ENCODE results near the gene AOC2. TPM values are rescaled to one million over a fixed set of nuclear protein-coding genes. Genes with fewer than 3 reads are reported as not detected.

The AOC2 gene
- 10.5 TPM for total RNA-seq
- long read RNA-seq, transcript AOC2-202 (4 exons, 2,572 nt), result minor isoform, 8 of 23 reads
- long read RNA-seq, transcript AOC2-201 (4 exons, 2,657 nt), result major isoform, 15 of 23 reads
- long read RNA-seq, partial matches to known transcripts, result 0 of 23 reads
- long read RNA-seq, other reads (novel, unspliced or antisense), result 0 of 23 reads

GRCh38 chr17:42844271-42844670, at the start of gene AOC2:
AOC2 (plus strand) TSS chr17:42844580; CDS start chr17:42844627, 47 bp downstream.
- DNase-seq (ENCODE audit: low spot score), result no peak

- no peak for DNase-seq (ENCODE audit: low spot score)
These were observed 49.3 kb upstream of the AOC2 start for GRCh38 chr17:42795061-42795460.

GRCh38 chr17:42795465-42795864, 48.9 kb upstream of the AOC2 start:
- DNase-seq (ENCODE audit: low spot score), result no peak

- no peak for DNase-seq (ENCODE audit: low spot score)
These were observed 48.2 kb upstream of the AOC2 start for GRCh38 chr17:42796066-42796758.

- DNase-seq (ENCODE audit: low spot score), result no peak
These were observed 47.0 kb upstream of the AOC2 start for GRCh38 chr17:42797067-42798007.

- DNase-seq (ENCODE audit: low spot score), result no peak
These were observed 46.4 kb upstream of the AOC2 start for GRCh38 chr17:42798011-42798382.

GRCh38 chr17:42798383-42799380, 45.7 kb upstream of the AOC2 start, which contains the start of the genes CNTD1 and COA3:
CNTD1 (plus strand) TSS chr17:42798861; CDS start chr17:42799068, 207 bp downstream.
COA3 (minus strand) TSS chr17:42798704; CDS start chr17:42798681, 23 bp downstream.
- DNase-seq (ENCODE audit: low spot score), result peak; percentile 95

GRCh38 chr17:42803074-42803883, 41.1 kb upstream of the AOC2 start:
- DNase-seq (ENCODE audit: low spot score), result no peak

GRCh38 chr17:42804918-42805367, 39.4 kb upstream of the AOC2 start:
- no peak for DNase-seq (ENCODE audit: low spot score)

- DNase-seq (ENCODE audit: low spot score), result no peak
These were observed 38.1 kb upstream of the AOC2 start for GRCh38 chr17:42806249-42806648.

GRCh38 chr17:42809250-42809649, 35.1 kb upstream of the AOC2 start:
- DNase-seq (ENCODE audit: low spot score), result no peak

GRCh38 chr17:42814633-42815399, 29.6 kb upstream of the AOC2 start:
- DNase-seq (ENCODE audit: low spot score), result no peak

GRCh38 chr17:42817866-42818265, 26.5 kb upstream of the AOC2 start:
- no peak for DNase-seq (ENCODE audit: low spot score)

- no peak for DNase-seq (ENCODE audit: low spot score)
These were observed 26.0 kb upstream of the AOC2 start for GRCh38 chr17:42818379-42818778.

GRCh38 chr17:42819939-42820535, 24.3 kb upstream of the AOC2 start:
- no peak for DNase-seq (ENCODE audit: low spot score)

- no peak for DNase-seq (ENCODE audit: low spot score)
These were observed 23.2 kb upstream of the AOC2 start for GRCh38 chr17:42821176-42821575.

- no peak for DNase-seq (ENCODE audit: low spot score)
These were observed 16.9 kb upstream of the AOC2 start for GRCh38 chr17:42827472-42827871.

- no peak for DNase-seq (ENCODE audit: low spot score)
These were observed 13.4 kb upstream of the AOC2 start for GRCh38 chr17:42830971-42831370.
